HL-60/S4 treated with retinoic acid at 250 ng/mL for 4 days and 3 days (cell line): ENCODE results near the gene DLGAP1.
"Not testable (repeated sequence)": the region's sequence is repeated elsewhere in the genome, so short reads cannot be mapped to it uniquely, and the experiment has no call there.

Experiments used
- in situ Hi-C: fragments of 300-500 bp; cut with MboI; formaldehyde crosslinking; loops from 2 replicates; pipeline ENCODE4 v1.7.0; 2022; ENCODE audit warnings: low sequenced_read_pairs

The DLGAP1 gene

GRCh38 chr18:4391859-4392258 lies 63.2 kb downstream of the DLGAP1 start:
- in situ Hi-C loops, result no loop called here

- in situ Hi-C loops, result no loop called here
Measured at GRCh38 chr18:4385876-4386275, 69.2 kb downstream of the DLGAP1 start.

GRCh38 chr18:4384932-4385331 lies 70.2 kb downstream of the DLGAP1 start:
- in situ Hi-C loops, result no loop called here

GRCh38 chr18:4374564-4374963 lies 80.5 kb downstream of the DLGAP1 start:
- in situ Hi-C loops, result no loop called here

GRCh38 chr18:4369705-4370104 lies 85.4 kb downstream of the DLGAP1 start:
- in situ Hi-C loops, result no loop called here

- in situ Hi-C loops, result no loop called here
Measured at GRCh38 chr18:4360221-4360715, 94.8 kb downstream of the DLGAP1 start.

- in situ Hi-C loops, result no loop called here
Measured at GRCh38 chr18:4358618-4359017, 96.5 kb downstream of the DLGAP1 start.

GRCh38 chr18:4357579-4357978 lies 97.5 kb downstream of the DLGAP1 start:
- in situ Hi-C loops, result no loop called here

GRCh38 chr18:4356929-4357328 lies 98.2 kb downstream of the DLGAP1 start:
- in situ Hi-C loops, result no loop called here

- in situ Hi-C loops, result no loop called here
Measured at GRCh38 chr18:4353853-4354418, 101.2 kb downstream of the DLGAP1 start.

GRCh38 chr18:4352746-4353551 lies 102.2 kb downstream of the DLGAP1 start:
- in situ Hi-C loops, result no loop called here

- in situ Hi-C loops, result no loop called here
Measured at GRCh38 chr18:4351005-4351404, 104.1 kb downstream of the DLGAP1 start.

- in situ Hi-C loops, result no loop called here
Measured at GRCh38 chr18:4335386-4335785, 119.7 kb downstream of the DLGAP1 start.

- in situ Hi-C loops, result no loop called here
Measured at GRCh38 chr18:4333043-4333442, 122.1 kb downstream of the DLGAP1 start.

- in situ Hi-C loops, result no loop called here
Measured at GRCh38 chr18:4319738-4320677, 135.1 kb downstream of the DLGAP1 start.

GRCh38 chr18:4318311-4318710 lies 136.8 kb downstream of the DLGAP1 start:
- in situ Hi-C loops, result no loop called here

GRCh38 chr18:4311945-4312344 lies 143.2 kb downstream of the DLGAP1 start:
- in situ Hi-C loops, result not testable (repeated sequence)

- in situ Hi-C loops, result no loop called here
Measured at GRCh38 chr18:4311136-4311535, 144.0 kb downstream of the DLGAP1 start.

GRCh38 chr18:4309227-4309626 lies 145.9 kb downstream of the DLGAP1 start:
- in situ Hi-C loops, result no loop called here

GRCh38 chr18:4308576-4308975 lies 146.5 kb downstream of the DLGAP1 start:
- in situ Hi-C loops, result no loop called here

GRCh38 chr18:4299395-4299794 lies 155.7 kb downstream of the DLGAP1 start:
- in situ Hi-C loops, result no loop called here
